Right ventricle myocardium superior (tissue), 1 donor: ENCODE measurements around the gene GAS2L1. TPM values are rescaled to one million over a fixed set of nuclear protein-coding genes. Genes with fewer than 3 reads are reported as not detected.

ENCODE experiments used
- ATAC-seq: fragments of 200-7000 bp; cut with Tn5 transposase; one replicate; pipeline ENCODE4 v1.9.1; 2020; ENCODE audit warnings: mild to moderate bottlenecking; ENCODE audit not compliant: poor library complexity
- DNase-seq: peaks from one replicate; pipeline ENCODE4 v3.0.0-alpha.2; 2020
- intact Hi-C: fragments of 100-400 bp; cut with DNase I; formaldehyde crosslinking; loops from one replicate; pipeline ENCODE4 v1.11.2; 2022
- total RNA-seq: library from RNA; stranded (reverse); fragmentation: NEBNext Ultra II Directional; extraction: Animal tissue kit (Norgen Biotek cat#: 25700); gene quantifications from one replicate; pipeline ENCODE4 v1.2.1, GENCODE V29; 2021
- donor health status: DM: no; HTN: yes; CAD: no; lungs with severe emphysema.

Gene GAS2L1
- total RNA-seq, 1 donor from 2014 or later, result 24.4 TPM

GRCh38 chr22:29306835-29307595 is 565 bp downstream of the GAS2L1 start:
- intact Hi-C loops, result loop anchor here (2.0 to 5.0 kb wide), 2 partner anchors 38 to 50 kb away; partner anchors contain the start of gene EWSR1

GRCh38 chr22:29307596-29308147 is 1.2 kb downstream of the GAS2L1 start:
- intact Hi-C loops, result loop anchor here (2.0 to 5.0 kb wide), 2 partner anchors 39 to 50 kb away; partner anchors contain the start of gene EWSR1
- no peak for DNase-seq
- no peak for ATAC-seq

More at GRCh38 chr22:29306835-29307595, 565 bp downstream of the GAS2L1 start:
- ATAC-seq, result peak; percentile 77
- peak; percentile 91 for DNase-seq

- DNase-seq, result no peak
- intact Hi-C loops, result loop anchor here (5.0 kb wide), 1 partner anchor 49 kb away; no protein-coding TSS in a partner anchor
Observed at GRCh38 chr22:29308148-29308790, 1.8 kb downstream of the GAS2L1 start.

GRCh38 chr22:29308791-29309262 is 2.4 kb downstream of the GAS2L1 start:
- ATAC-seq, result no peak
- intact Hi-C loops, result loop anchor here (5.0 kb wide), 1 partner anchor 48 kb away; no protein-coding TSS in a partner anchor
- no peak for DNase-seq

More at GRCh38 chr22:29308148-29308790, 1.8 kb downstream of the GAS2L1 start:
- no peak for ATAC-seq

- ATAC-seq (peak; percentile 30), DNase-seq (peak; percentile 85)
- intact Hi-C loops, result loop anchor here (5.0 kb wide), 1 partner anchor 48 kb away; no protein-coding TSS in a partner anchor
Observed at GRCh38 chr22:29309332-29310064, 3.0 kb downstream of the GAS2L1 start.

DNA sequence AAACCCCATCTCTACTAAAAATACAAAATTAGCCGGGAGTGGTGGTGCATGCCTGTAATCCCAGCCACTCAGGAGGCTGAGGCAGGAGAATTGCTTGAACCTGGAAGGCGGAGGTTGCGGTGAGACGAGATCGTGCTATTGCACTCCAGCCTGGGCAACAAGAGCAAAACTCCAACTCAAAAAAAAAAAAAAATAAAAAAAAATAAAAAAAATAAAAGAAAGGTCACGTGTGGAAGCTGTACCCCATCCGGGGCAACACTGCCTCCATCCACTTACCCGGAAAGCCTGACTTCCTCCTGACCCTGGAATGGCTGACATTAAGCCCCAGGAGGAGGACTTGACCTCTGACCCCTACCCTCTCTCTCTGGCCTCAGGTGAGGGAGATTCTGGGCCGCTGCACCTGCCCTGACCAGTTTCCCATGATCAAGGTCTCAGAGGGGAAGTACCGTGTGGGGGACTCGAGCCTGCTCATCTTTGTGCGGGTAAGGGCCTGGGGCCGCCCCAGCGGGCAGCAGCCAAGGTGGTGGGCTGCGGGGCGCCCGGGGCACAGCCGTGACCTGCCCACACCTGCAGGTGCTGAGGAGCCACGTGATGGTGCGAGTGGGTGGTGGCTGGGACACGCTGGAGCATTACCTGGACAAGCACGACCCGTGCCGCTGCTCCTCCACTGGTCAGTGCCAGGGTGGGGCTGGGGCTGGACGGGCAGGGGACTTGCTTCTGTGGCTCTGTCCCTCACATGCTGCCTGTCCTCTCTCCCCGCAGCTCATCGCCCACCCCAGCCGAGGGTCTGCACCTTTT is 3.8 kb downstream of the GAS2L1 start:
- DNase-seq (peak; percentile 60), ATAC-seq (no peak)
- intact Hi-C loops, result no loop called here

GRCh38 chr22:29310863-29311339 is 4.5 kb downstream of the GAS2L1 start:
- intact Hi-C loops, result no loop called here
- ATAC-seq, result peak; percentile 61
- peak; percentile 97 for DNase-seq

- ATAC-seq (no peak), DNase-seq (no peak)
- intact Hi-C loops, result no loop called here
Observed at GRCh38 chr22:29311464-29312217, 5.2 kb downstream of the GAS2L1 start.

DNA sequence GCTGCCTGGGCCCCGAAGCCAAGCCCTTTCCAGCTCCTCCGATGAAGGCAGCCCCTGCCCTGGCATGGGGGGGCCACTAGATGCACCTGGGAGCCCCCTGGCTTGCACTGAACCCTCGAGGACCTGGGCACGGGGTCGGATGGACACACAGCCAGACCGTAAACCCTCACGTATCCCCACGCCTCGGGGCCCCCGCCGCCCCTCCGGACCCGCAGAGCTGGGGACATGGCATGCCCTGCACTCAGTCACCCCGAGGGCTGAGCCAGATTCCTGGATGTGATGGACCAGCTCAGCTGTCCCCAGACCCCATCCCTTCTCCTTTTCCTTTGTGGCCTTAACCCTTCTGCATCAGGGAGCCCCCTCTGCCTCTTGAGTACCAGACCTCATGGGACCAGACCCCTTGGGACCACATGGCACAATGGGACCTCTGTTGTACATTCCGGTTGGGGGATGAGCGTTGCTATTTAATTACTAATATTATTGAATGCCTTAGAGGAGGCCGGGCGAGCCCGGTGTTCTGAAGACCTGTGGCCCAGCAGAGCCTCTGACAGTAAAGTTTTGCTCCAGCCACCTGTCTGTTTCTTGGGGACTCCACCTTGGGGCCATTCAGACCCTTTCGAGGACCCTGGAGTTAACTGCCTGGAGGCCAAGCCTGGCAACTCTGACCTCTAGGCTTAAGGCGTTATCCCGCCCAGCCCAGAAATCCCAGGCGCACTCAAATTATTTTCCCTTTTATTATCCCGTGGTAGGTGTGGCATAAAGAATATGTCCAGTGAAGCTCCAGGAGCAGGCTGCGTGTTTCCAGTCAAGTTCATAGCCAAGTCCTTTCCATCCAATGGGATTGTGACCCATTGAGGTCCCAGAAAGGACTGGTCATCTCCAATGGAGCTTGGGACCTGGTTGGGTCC is 6.0 kb downstream of the GAS2L1 start:
- DNase-seq (no peak), ATAC-seq (no peak)
- intact Hi-C loops, result no loop called here

DNA sequence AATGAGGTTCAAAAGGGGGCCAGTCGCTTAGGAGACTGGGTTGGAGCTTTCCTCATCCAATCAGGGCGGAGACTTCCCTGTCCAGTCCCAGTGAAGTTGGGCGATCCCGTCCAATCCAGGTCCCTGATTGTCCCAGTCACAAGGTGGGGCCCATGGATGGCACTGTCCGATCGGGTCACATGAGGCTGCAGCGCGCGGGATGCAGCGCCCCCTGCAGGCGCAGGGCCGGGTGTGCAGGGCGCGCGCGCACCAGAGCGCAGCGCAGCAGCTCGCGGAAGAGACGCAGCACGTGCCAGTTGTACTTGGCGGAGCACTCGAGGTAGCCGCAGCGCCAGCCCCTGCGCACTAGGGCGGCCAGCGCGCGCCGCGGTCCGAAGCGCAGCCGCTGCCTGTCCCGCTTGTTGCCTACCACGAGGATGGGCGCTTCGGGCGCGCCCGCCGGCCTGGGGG is 6.7 kb downstream of the GAS2L1 start:
- DNase-seq, result no peak
- ATAC-seq, result peak; percentile 3
- intact Hi-C loops, result no loop called here

- no peak for DNase-seq
- ATAC-seq, result no peak
- intact Hi-C loops, result no loop called here
Observed at GRCh38 chr22:29313576-29314466, 7.4 kb downstream of the GAS2L1 start.

DNA sequence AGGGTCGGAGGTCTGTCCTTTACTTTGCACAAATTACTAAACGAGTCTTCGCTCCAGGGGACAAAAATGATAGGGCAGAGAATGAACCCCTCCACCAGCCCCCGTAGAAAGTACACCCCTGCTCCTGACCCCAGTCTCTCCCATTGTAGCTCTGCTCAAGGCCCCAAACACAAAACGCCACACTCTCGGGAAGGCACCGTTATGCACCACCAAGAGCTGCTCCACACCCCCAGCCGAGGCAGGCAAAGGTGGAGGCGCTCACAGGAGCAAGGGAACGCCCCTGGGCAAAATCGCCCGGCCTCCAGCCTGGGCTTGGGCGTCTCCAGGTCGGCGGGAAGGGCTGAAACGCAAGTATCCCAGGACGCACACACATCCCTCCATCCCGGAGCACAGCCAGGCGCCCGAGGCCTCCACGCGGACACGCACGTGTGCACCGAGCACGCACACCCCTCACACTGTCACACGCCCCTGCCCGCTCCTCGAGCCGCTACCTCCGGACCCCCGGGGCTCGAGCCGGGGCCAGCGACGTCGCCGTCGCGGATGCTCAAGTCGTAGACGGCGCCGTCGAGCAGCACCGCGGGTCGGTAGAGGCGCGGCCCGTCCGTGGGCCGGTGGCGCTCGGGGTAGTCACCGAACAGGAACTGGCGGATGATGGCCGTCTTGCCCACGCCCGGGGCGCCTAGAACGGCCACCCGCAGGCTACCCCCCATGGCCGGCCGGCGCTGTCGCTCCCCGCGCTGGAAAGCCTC is 8.3 kb downstream of the GAS2L1 start:
- intact Hi-C loops, result no loop called here
- ATAC-seq (no peak), DNase-seq (no peak)

- ATAC-seq, result no peak
- intact Hi-C loops, result no loop called here
- peak; percentile 23 for DNase-seq
Observed at GRCh38 chr22:29315286-29316140, 9.1 kb downstream of the GAS2L1 start, which contains the start of gene RASL10A. Gene RASL10A (minus strand): TSS chr22:29315697. CDS start chr22:29315246, 451 bp downstream.
